NCI-H2227 (cell line): ENCODE measurements around the gene FOXD4L3.
"Not testable (repeated sequence)": the region's sequence is repeated elsewhere in the genome, so short reads cannot be mapped to it uniquely, and the experiment has no call there.

Experiments used
- DNase-seq: peaks from one replicate; lab custom pipeline; 2025; ENCODE audit not compliant: unreplicated experiment; lab: John Stamatoyannopoulos, UW

The FOXD4L3 gene

DNA sequence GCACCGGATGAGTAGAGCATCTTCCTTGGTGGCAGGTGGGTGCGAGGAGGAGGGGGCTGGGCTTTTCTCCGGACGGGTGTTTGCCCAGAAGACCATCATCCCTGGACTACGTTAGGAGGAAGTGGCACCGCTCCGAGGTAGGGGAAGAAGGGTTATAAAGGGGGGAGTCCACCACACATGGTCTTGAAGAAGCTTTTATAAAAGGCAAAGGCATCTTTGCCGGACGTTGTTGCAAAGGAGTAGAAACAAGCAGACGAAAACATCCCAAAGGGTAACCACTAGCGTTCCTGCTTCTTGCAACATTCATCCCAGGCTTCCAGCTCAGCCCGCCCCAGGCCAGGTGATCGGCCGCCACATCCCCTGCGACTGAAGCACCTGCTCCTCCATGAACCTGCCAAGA is at the start of gene FOXD4L3:
TSS of gene FOXD4L3 (plus strand) at position 301 of the 400 bp plus-strand sequence. CDS start at position 386, 85 bp downstream.
- DNase-seq = not testable (repeated sequence)

DNA sequence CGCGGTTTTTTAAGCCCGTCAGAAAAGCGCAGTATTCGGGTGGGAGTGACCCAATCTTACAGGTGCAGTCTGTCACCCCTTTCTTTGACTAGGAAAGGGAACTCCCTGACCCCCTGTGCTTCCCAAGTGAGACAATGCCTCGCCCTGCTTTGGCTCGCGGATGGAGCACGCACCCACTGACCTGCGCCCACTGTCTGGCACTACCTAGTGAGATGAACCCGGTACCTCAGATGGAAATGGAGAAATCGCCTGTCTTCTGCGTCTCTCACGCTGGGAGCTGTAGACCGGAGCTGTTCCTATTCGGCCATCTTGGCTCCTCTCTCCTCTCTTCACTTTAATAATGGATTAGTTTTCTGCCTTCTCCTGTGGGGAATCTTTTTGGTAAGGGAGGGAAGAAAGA is 21.6 kb upstream of the FOXD4L3 start:
- DNase-seq = not testable (repeated sequence)

DNA sequence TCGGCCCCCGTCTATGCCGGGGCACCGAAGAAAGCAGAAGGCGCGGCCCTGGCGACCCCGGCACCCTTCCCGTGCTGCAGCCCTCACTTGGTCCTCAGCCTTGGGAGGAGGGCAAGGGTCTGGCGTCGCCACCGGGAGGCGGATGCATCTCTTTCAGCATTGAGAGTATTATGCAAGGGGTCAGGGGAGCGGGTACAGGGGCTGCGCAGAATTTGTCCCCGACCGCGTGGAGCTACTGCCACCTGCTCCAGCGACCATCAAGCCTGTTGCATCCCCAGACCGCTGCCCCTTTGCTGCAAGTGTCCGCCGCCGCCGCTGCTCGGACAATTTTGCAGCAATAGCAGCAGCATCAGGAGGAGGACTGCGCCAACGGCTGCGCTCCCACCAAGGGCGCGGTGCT is 1.1 kb downstream of the FOXD4L3 start:
- DNase-seq = not testable (repeated sequence)

DNA sequence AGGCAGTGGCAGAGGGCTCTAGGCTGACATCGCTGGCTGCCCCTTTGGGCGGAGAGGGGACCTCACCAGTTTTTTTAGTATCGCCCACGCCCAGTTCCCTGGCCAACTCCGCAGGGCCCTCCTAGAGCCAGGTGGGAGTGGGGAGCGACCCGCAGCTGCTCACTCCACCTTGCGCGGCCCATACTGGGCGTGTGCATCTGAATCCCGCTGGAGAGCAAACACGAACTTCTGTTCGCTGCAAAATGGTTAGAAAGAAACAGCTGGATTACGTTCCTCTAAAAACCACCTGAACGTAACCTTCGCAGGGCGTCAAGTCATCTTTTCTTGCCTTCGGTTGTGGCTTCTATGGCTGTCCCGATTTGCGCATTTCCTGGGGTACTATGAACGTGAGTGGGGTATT is 1.5 kb downstream of the FOXD4L3 start:
- DNase-seq = not testable (repeated sequence)

DNA sequence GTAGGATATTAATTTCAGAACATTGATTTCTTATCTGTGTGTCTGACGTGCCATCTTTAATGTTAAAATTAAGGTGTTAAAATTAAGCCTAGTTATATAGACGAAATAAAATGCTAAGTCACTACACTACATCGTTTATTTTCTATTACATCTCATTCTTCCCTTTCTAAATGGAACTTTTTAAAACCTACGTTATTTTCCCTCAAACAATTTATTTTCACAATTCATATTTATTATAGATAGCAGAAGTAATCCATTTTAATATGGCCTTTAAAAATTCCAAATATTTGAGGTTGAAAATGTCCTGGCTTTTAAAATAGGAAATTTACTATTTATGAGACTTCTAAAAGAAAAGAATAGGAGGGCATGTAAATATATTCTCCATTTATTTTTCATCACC is 2.1 kb downstream of the FOXD4L3 start:
- not testable (repeated sequence) for DNase-seq

DNA sequence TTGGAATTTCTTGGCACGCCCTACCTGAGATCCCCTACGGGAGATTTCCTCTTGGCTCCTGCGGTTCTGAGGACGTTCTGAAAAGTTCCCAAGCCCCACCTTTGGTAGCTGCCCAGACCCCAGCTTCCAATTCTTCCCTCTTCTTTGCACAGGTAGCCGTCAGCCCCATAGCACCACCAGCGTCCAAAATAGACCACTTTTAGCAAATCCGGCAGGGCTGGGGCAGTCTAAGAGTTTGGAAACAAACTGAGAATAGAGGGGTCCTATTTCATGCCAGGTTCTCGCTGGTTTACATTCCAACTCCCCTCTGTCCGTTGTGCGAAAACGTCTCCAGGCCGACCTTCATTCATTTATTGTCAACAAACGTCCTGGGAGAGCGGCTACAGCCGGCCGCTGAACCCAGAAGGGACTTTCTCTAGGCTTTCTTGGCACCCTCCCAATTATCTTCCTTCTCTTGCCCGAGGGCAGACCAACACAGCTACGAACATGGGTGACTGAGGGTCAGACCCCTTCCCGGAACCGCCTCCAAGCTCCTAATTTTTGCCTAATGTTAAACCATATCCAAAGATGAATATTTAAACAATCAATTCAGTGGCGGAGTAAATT is 3.1 kb downstream of the FOXD4L3 start:
- DNase-seq = not testable (repeated sequence)

DNA sequence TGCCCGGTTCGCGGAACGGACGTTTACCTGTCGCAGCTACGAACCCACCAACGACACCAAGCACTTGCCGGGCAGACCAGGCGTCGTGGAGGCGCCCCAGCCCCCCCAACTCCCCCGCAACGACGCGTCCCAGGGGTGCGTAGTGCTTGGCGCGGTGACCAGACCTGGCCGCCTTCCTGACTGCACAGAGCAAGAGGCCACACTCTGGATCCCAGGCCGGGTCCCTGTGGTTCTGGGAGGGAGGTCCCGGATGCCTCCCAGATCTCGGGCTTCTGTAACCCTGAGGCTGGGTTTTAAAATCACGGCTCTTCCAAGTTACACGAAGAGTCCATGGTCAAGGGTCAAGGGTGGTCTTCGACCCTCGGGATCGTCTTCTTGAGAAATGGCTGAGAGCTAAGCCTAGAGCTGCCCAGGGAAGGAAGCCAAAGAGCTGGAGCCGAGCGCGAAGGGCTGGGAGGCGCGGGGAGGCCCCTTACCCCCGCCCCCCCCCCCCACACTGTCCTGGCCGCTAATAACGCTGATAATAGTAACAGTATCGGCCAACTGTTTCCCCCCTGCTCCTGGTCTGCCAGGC is 3.8 kb downstream of the FOXD4L3 start:
- not testable (repeated sequence) for DNase-seq

DNA sequence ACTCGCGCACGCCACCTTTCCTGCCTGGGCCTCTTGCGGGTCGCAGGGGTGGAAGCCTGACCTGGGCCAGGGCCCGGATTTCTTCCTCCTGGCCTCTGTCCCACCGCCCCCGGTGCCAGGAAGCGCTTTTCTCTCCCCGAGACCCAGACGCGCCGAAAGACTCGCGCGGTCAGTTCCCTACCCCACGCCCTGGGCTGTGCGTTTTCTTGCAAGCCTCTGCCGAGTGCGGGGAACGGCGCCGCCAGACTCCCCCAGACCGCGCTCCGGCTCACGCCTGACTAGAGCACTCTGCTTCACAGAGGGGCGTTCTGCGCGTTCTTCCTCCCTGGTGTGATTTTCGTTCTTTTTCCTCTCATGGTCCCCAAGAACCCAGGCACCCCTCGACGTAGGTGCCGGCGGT is 4.5 kb downstream of the FOXD4L3 start:
- DNase-seq = not testable (repeated sequence)

DNA sequence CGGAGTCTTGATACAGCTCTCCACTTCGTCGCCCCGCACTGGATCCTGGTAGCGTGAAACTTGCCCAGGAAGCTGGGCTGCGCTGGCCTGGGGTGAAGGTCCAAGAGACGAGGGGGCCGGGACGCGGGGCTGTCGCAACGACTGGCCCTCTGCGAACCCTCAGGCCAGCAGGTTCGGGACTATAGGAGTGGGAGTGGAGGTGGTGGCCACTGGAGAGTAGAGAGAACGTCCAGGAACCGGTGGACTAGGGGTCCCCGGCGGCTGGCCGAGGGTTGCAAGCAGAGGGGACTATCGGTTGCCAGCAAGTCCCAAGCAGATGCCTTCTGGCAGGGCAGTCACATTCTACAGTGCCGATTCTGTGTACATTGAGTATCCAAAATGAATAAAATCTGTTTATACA is 5.0 kb downstream of the FOXD4L3 start:
- not testable (repeated sequence) for DNase-seq

DNA sequence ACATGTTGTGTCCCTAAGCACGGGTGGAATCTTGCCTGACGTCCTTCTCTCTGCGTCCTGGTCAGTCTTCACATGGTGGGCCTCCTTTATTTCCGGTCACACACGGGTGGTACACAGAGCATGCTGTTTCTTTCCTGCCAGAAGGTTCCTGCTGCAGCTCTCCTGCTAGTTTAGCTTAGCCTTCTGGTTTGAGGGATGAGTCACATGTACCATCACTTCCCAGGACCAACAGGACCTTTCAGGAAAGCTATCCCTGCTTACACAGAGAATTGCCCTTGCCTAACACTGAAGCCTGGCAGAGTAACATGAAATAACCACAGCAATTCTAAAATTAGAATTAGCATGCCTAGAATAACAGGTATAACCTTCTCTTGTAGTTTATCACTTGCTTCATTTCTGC is 8.5 kb downstream of the FOXD4L3 start:
- not testable (repeated sequence) for DNase-seq

DNA sequence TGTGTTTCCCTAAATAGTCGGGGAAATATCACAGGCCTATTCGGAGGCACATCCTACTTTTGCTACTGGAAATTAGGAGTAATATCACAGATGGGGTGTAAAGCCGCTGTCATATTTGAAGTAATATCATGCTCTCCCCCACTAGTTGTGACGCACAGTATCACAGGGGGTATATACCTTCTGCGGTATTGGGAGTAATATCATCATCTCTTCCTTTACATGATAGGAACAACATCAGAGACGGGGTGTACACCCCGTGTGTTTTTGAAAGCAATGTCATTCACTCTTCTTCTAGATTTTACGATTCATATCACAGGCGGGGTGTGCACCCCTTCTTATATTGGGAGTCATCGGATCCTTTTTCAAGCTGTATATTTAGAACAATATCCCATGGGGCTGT is 15.5 kb downstream of the FOXD4L3 start:
- DNase-seq = not testable (repeated sequence)

DNA sequence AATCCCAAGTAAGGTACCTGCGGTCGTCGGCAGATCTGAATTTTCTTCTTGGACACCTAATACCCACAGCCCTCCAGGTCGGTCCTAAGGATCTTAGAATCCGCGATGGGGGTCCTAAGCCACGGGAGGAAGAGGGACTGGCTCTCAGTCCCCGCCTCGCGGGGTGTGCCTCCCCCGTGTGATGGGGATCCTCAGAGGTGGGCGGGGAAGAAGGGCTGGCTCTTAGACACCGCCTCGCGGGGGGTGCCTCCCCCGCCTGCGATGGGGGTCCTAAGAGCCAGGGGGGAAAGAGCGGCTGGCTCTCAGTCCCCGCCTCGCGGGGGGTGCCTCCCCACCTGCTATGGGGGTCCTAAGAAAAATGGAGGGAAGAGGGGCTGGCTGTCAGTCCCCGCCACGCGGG is 21.1 kb downstream of the FOXD4L3 start:
- DNase-seq = not testable (repeated sequence)

DNA sequence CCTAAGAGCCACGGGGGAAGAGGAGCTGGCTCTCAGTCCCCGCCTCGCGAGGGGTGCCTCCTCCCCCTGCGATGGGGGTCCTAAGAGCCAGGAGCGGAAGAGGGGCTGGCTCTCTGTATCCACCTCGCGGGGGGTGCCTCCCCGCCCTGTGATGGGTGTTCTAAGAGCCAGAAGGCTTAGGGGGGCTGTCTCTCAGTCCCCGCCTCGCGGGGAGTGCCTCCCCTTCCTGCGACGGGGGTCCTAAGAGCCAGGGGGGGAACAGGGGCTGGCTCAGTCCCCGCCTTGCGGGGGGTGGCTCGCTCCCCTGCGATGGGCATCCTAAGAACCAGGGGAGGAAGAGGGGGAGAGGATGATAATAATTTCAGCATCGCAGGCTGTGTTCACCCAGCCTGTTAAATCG is 21.9 kb downstream of the FOXD4L3 start:
- DNase-seq = not testable (repeated sequence)

DNA sequence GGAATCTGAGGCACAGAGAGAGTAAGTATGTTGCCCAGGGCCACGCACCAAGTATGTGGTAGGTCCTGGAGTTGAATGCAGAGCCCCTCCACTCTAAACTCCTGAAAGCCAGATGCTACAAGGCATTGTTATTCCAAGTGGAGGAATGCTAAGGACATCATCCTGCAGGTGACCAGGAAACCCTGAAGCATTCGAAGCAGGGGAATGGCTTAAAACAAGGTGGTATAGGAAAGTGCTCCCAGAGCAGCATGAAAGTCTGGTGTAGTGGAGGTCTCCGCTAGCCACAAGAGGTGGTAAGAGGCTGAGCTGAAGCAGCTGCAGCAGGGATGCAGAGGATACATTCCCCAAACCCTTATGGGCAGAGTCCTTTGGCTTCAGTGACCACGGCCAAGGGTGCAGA is 26.4 kb downstream of the FOXD4L3 start:
- DNase-seq = not testable (repeated sequence)

DNA sequence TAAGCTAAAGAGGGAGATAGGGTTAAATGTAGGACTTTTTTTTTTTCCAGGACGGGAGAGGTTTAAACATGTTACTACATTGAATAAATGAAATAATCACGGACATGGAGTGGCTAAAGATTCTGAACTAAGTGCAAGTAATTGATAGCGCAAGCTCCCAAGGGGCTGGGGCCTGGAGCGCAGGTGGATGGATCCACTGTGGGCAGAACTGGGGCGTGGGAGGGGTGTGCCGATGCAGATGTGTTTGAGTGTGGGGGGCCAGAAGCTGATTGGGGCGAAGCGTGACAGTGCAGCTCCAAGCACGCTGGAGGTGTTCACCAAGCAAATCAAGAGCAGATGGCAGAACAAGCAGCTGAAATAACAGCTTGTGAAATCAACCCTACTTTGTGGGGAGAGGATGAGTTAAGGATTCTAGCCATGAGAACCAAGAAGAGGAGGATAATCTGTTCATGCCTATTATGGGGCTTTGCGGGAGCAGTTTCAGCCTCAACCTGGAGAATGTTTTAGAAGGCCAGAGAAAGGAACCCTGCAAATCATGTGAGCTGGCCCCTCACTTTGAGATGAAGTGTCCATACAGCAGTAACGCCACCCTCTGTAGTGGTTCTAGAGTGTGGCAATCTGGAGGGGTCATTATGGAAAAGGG is 28.0 kb downstream of the FOXD4L3 start:
- not testable (repeated sequence) for DNase-seq

DNA sequence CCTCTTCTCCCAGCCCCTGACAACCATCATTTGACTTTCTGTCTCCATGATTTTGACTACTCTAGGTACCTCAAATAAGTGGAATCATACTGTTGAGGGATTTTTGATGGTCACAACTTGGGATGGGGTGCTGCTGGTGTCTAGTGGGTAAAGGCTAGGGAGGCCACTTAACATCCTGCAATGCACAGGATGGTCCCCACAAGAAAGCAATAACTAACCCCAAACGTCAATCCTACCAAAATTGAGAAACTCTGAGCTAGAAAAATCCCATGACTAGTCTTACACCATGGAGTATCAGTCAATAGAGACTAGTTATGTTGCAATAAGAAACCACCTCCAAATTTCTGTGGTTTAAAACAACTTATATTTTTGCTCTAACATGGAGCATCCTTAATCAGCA is 29.5 kb downstream of the FOXD4L3 start:
- DNase-seq = not testable (repeated sequence)

DNA sequence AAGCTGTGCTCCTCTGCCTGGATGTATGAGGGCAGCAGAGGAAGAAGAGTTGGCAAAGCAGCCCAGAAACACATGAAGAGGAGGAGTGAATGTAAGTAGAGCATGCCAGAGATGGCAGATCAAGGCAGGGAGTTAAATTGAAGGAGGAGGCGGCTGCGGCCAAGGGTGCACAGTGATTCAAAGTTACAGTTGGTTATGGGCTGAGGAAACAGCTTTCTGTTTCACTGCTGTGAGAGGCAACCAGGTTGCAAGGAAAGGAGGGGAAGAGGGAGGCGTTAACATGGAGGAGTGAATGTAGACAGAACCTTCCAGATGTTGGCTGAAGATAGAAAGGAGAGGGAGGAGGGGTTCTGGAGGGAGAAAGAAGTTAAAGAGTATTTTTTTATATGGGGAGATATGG is 33.3 kb downstream of the FOXD4L3 start:
- not testable (repeated sequence) for DNase-seq

DNA sequence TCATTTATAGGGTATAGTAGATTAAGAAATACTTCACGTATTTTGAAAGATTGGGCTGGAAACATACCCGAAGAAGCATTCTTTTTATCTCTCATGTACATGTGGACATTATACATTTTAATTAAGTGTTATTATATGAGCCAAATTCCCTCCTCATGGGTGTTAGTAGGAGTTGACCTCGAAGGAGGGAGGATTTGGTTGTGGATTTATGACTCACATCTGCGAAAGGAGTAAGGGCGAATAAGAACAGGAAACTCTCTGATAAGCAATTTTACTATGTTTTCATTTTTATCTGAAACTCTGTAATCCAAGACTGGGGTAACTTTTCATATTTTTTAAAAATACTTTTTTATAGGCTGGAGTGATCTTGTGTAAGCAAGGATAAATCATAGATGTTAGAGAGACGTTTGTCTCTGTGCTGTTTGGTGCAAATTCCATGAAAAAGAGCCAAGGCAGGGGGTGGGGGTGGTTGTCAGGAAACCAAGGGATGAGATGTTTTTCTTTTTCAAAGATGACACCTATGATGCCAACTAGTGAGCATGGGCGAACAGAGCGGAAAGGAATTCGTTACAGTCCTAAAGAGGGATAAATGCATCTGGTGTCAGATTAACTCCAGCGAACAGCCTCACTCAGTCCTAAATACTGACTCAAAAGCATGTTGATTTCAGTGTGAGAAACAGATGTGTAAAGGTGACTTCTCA is 34.1 kb downstream of the FOXD4L3 start:
- DNase-seq = not testable (repeated sequence)

DNA sequence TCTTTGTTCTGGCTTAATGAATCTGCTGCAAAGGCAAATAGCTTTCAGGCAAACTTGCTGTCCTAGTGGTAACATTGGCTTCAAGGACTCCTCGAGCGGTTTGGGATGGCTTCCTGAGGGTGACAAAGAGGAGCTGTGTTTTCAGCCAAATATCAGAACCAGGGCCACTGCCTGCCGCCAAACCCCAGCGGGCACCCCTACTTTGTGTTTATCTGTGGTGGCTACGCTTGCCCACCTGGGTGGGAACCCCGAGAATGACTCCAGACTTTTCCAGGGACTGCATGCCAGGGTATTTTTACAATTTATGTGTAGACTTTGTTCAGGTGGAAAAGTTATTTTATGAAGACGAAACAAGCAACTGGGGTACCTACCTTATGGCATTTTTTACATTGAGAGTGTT is 35.3 kb downstream of the FOXD4L3 start:
- not testable (repeated sequence) for DNase-seq

DNA sequence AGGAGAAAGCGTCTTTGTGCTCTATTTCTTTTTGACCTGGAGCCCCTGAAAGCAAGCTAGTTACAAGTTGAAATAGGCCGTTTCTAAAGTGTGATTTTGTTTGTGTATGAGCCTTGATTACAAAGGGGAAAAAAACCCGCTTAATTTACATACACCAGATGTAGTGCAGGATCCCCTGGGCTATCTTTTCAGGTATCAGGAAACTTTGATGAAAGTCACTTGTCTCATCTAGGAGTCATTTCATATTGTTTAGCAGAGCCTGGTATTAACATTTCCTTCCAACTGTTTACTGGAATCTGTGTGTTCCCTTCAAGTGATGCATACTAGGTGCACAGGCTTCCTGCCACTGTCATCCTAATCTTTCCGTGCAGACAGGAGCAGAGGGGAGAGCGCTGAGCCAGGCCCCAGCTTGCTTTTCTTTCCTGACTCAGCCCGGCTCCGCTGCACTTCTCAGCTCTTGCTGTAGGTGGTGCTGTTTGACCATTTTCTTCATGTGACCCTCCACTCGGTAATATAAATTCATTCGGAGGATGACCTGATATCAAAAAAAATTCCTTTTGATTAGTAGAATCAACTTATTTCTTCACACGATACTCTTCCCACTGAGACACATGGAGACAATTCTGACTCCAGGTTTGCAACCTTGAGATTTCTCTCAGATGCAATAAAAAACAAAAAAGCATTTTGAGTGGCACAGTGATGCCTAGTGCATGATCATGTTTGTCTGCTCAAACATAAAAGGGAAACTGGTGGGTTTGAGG is 39.8 kb downstream of the FOXD4L3 start:
- not testable (repeated sequence) for DNase-seq

DNA sequence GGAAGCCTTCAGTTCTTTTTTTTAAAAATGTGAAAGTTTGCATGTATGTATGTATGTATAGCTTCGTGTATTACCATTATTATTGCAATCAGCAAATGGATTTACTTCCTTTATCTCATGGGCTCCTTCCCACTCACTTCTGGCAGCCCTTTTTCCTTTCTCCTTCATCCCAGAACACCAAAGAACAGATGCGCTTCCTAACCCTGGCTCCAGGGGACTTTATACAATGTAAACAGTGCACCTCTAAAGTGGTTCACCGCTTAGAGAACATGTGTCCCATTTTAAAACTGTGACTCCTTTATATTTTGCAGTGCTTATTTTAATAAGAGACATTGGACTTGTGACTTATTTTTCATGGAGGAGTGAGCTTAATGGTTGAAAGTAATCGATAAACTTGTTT is 40.6 kb downstream of the FOXD4L3 start:
- DNase-seq = not testable (repeated sequence)
